Natural killer cell treated with Interleukin-12 subunit alpha and Interleukin-12 subunit beta and Interleukin-15 and Interleukin-18, amount 100 ng/mL, for 72 hours (primary cell): ENCODE results near the gene CASK. TPM values are rescaled to one million over a fixed set of nuclear protein-coding genes. Genes with fewer than 3 reads are reported as not detected.

Experiments
- ATAC-seq, 2 donors: fragments of 150-1000 bp; cut with Tn5 transposase in 1 of 2; sonication (Bioruptor Pico), chemical (Tn5 transposase) in 1 of 2; 2 replicates each; pipeline ENCODE4 v1.10.0; 2021
- DNase-seq: peaks from one replicate; pipeline ENCODE4 v3.0.0; 2022; ENCODE audit warnings: low spot score
- H3K27ac Mint-ChIP-seq, 2 donors: 1 replicate in 1 of 2; 2 replicates in 1 of 2; pipeline ENCODE4 v1.8.0; 2022; ENCODE audit warnings: mixed read lengths in 2 of 2, mild to moderate bottlenecking in 1 of 2, moderate library complexity in 1 of 2
- H3K27me3 Mint-ChIP-seq, 2 donors: 1 replicate in 1 of 2; 2 replicates in 1 of 2; pipeline ENCODE4 v1.8.0; 2022; ENCODE audit warnings: mixed read lengths in 2 of 2
- H3K36me3 Mint-ChIP-seq: one replicate; pipeline ENCODE4 v1.8.0; 2022; ENCODE audit warnings: mixed read lengths
- H3K4me1 Mint-ChIP-seq, 2 donors: 1 replicate in 1 of 2; 2 replicates in 1 of 2; pipeline ENCODE4 v1.8.0; 2022; ENCODE audit warnings: low read depth in 2 of 2, mixed read lengths in 2 of 2, mild to moderate bottlenecking in 1 of 2
- H3K4me3 Mint-ChIP-seq: one replicate; pipeline ENCODE4 v1.8.0; 2022; ENCODE audit warnings: mixed read lengths
- H3K9me3 Mint-ChIP-seq: 2 replicates; pipeline ENCODE4 v1.8.0; 2022; ENCODE audit warnings: mixed read lengths
- total RNA-seq, 2 donors: library from RNA; stranded (reverse); gene quantifications; one replicate each; pipeline ENCODE4 v1.2.3, GENCODE V29; 2022

The CASK gene
- total RNA-seq, 2 donors from 2014 or later: 30.5 to 55.3 TPM

DNA sequence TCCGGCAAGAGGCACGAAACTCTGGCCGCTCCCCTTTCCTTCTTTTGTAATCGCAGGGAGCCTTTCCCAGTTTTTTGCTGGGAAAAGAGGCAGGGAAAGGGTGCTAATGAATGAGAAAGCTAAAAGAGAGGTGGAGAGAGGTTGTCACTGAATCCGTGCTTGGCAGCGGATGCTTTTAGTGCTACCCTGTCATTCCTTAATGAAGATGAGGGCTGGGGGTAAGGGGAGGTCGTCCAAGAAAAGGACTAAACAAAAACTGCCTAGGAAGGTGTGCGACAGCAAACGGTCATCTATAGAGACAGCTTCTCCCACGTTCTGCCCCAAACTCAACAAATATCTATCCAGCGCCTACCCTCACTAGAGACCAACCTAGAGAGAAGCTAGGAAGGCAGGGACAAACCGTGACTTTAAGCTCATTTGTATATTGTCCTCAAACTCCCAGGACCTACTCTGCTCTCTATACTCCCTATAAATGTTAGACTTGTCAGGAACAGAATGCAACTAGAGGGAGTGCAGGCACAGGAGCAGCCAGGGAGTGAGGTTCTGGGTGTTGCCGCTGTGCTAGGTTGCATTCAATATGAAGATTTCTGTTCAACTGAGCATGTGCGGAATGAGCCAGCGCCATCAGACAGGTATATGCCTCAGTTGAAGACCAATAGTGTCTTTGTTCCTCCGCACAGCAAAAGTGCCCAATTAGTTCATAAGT is 777 bp upstream of the CASK start:
- Mint-ChIP-seq H3K9me3 (no peaks in the 10 kb centered on the region), H3K4me3 (peak overlapping the region; percentile 79), H3K4me1 (peaks cover 8 to 13% of the 10 kb centered on the region in 2 donors), H3K36me3 (no peaks in the 10 kb centered on the region), H3K27me3 (peaks cover 0 to 6% of the 10 kb centered on the region in 2 donors), H3K27ac (peak overlapping the region in 1 of 2 donors; percentile 11)
- ATAC-seq (no peak), DNase-seq (no peak)

DNA sequence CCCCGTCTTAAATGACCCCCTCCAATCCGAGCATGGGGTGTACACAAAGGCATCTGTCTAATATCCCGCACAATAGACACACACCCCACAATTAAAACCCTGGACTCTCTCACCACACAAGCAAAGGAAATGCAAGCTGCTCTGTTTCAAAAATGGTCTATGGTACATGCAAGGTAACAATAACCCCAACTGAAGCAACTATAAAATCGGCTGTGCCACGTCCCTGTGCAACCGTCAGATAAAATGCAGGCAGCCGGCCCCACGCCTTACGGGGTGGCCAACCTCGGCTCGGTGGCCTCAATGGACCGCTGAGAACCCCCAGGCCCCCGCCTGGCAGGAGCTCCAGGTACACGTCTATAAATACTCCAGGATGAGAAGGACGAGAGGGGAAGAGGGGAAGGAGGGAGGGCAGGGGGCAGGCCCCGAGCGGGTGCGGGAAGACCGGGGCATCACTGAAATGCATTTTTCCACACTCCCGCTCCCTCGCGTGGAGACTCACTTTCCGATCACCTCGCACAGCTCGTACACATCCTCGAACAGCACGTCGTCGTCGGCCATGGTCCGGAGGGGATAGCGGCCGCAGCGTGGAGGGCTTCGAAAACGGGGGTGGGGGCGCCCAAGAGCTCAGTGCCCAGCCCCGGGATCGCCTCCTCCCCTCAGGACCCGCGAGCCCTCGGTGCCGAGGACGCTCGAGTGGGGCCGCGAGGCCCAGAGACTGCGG is 763 bp downstream of the CASK start:
- Mint-ChIP-seq H3K27me3 (peaks cover 0 to 9% of the 10 kb centered on the region in 2 donors), H3K27ac (peak overlapping the region; percentile 80 to 91), H3K9me3 (no peaks in the 10 kb centered on the region), H3K4me1 (peaks cover 8 to 13% of the 10 kb centered on the region in 2 donors), H3K4me3 (peak overlapping the region; percentile 98), H3K36me3 (no peaks in the 10 kb centered on the region)
- peak in 1 of 2 donors; percentile 2 for ATAC-seq
- DNase-seq: peak; percentile 65

DNA sequence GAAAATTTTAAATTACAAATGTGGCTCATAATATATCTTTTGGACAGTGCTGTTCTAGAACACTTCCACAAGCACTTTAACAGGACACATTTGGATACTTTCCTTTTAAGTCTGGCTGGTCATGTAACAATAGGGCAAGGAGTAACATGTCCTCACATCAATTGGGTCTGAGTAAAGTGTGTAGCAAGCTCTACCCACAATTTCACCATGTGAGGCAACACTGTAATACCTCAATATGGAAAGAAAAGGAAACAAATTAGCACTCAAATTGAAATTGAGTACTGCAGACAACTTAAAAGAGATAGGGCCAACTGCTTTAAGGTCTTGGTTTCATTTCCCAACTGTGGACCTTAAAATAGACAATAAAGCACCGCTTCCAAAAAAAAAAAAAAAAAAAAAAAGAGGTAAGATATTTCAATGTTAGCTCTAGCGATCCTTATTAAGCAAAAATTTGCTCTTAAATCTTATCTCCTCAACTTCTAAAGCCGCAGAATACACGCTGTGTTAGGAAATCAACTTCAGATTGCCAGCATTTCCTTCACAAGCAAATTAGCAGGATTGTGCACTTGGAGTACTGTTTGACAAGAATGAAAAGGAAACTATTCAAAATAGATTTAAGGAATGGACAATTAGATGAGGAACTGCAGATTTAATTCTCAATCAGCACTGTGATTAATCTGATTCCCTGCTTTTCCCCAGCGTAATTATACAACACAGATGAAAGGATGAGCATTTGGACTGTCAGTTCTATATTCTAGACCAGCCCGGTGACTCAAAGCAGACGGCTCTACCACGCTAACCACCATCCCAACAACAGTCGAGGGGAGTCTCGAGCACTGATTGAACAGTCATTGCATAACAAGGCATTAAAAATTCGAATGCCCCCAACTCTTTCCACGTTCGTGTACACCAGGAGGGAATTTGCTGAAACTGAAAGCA is 1.6 kb downstream of the CASK start:
- DNase-seq (no peak), ATAC-seq (peak; percentile 59 to 68)
- H3K9me3 Mint-ChIP-seq: no peaks in the 10 kb centered on the region
- H3K27ac Mint-ChIP-seq: peak overlapping the region; percentile 80 to 91
- no peaks in the 10 kb centered on the region for H3K36me3 Mint-ChIP-seq
- peak overlapping the region; percentile 98 for H3K4me3 Mint-ChIP-seq
- H3K4me1 Mint-ChIP-seq: peaks cover 9 to 13% of the 10 kb centered on the region in 2 donors
- H3K27me3 Mint-ChIP-seq: peaks cover 0 to 9% of the 10 kb centered on the region in 2 donors

DNA sequence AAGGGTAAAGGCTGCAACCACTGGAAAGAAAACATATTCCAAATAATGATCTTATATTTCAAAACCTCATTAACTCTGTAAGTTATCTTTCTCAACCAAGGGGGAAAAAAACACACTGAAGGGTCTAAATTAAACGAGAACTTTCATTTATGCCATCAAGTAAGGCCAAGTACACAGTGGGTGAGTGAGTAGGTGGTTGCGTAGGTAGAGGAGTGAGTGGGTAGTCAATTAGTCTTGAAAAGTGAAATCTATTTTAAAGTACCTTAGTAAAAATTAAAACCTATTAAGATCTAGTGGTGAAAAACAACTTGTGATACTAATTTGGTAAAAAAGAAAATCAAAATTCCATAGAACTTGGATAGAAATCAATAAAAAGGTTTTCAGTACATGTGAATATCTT is 3.5 kb downstream of the CASK start:
- Mint-ChIP-seq H3K4me3 (peak overlapping the region; percentile 62), H3K4me1 (peaks cover 13 to 17% of the 10 kb centered on the region in 2 donors)

DNA sequence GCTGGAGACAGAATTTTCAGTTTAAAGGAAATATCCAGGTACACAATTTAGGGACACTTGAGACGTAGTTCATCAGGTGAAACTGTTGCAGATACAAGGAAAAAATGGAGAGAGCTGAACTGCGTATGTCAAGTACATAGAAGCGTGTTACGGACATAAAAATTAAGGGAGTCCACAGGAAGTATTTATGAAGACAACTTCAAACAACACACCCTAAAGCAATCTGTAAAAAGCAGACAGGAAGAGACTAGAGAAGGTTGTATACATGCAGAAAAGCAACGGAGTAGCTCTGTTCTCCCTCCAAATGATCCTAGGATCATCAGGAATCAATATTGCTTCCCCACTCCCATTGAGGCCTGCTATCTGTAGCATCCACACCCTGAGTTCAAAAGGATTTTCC is 5.8 kb downstream of the CASK start:
- Mint-ChIP-seq H3K9me3 (no peaks in the 10 kb centered on the region), H3K27ac (peak overlapping the region; percentile 22 to 40), H3K27me3 (peaks cover 0 to 5% of the 10 kb centered on the region in 2 donors), H3K4me3 (peak overlapping the region; percentile 24), H3K36me3 (no peaks in the 10 kb centered on the region), H3K4me1 (peaks cover 13 to 28% of the 10 kb centered on the region in 2 donors)
- no peak for DNase-seq
- no peak for ATAC-seq

More for the DNA sequence above, 3.5 kb downstream of the CASK start:
- DNase-seq: no peak
- Mint-ChIP-seq H3K9me3 (no peaks in the 10 kb centered on the region), H3K36me3 (no peaks in the 10 kb centered on the region), H3K27me3 (peaks cover 0 to 9% of the 10 kb centered on the region in 2 donors), H3K27ac (peak overlapping the region; percentile 57 to 77)
- ATAC-seq: no peak

DNA sequence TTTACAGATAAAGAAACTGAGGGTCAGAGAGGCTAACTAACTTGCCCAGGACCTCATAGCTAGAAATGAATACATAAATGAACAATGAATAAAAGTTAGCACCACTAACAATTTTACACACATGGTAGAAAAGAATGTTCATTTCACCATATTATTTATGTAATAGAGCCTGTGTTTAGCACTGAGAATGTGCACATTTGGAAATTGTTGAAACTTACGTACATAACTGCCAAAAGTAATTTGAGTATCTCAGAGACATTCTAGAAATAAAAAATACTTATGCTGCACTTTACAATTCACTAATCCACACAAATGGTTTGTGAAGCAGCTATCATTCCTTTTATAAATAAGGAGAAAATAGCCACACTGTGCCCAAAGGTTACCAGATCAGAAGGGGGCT is 9.9 kb downstream of the CASK start:
- Mint-ChIP-seq H3K27ac (no peak overlapping the region), H3K4me3 (no peak overlapping the region), H3K4me1 (peaks cover 13 to 23% of the 10 kb centered on the region in 2 donors), H3K9me3 (peaks cover under 1% of the 10 kb centered on the region), H3K27me3 (no peaks in the 10 kb centered on the region), H3K36me3 (no peaks in the 10 kb centered on the region)
- ATAC-seq (no peak), DNase-seq (no peak)

DNA sequence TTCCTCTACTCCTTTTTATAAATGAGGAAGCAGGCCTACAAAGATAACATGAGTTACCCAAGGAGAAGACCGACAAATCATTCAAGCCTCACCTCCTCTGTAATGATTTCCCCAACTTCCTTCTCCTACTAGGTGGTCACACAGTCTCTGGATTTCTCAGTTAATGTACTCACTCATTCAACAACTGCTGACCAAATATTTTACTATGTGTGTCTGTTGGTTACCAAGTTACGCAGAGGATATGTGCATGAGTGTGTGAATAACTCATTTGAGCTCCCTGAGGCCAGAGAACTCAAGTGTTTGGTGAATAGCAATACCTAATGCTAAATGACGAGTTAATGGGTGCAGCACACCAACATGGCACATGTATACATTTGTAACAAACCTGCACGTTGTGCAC is 10.4 kb downstream of the CASK start:
- peak in 1 of 2 donors; percentile 54 for ATAC-seq
- Mint-ChIP-seq H3K27me3 (no peaks in the 10 kb centered on the region), H3K9me3 (peaks cover 2% of the 10 kb centered on the region), H3K4me3 (no peak overlapping the region), H3K27ac (peak overlapping the region in 1 of 2 donors; percentile 39), H3K36me3 (no peaks in the 10 kb centered on the region), H3K4me1 (peaks cover 17 to 27% of the 10 kb centered on the region in 2 donors)
- DNase-seq: no peak

DNA sequence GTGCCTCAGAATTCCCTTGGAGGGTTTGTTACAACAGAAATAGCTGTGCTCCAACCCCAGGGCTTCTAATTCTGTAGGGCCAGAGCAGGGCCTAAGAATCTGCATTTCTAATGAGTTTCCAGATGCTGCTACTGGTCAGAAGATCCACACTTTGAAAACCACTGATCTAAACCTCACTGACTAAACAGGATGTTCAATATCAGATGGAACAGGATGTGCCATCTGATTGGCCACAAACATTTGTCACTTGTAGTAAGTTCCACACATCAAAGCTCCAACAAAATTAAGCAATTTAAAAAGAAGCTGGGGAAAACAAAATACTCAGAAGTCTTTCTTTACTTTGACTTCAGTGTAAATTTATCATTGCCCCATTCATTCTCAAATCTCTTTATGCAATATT is 14.3 kb downstream of the CASK start:
- Mint-ChIP-seq H3K27me3 (peaks cover 0 to 2% of the 10 kb centered on the region in 2 donors), H3K27ac (peak overlapping the region; percentile 39 to 70), H3K4me3 (peak overlapping the region; percentile 46), H3K4me1 (peaks cover 18 to 33% of the 10 kb centered on the region in 2 donors), H3K9me3 (peaks cover 2% of the 10 kb centered on the region), H3K36me3 (no peaks in the 10 kb centered on the region)
- ATAC-seq (peak; percentile 83 to 84), DNase-seq (no peak)

DNA sequence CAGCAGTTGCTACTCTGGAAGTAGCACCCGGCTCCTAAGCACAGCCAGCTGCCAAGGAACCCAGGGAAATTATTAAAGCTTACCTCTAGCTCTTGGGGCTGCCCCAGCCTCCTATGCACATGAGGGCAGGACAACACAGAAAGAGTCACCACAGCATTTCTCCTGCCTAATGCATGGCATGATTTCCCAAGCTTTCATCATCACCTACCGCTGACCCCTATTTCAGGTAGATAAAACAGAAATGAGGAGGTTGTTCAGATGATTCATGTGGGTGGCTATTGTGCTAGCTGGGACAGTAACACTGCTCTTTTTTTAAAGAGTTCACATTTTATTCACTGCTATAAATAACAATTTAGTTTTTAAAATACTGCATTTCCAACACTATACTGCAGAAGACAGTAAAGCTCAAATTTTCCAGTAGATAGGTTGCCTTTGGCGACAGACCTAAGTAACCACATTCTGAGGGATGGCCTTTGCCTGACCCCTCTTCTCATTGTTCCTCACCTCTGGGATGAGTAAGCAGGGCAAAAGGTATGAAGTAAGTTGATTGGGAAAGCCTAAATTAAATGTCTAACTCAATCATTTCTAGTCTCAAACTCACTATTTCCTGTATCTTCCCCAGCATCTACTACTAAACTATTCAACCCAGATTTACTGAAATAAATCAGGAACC is 16.7 kb downstream of the CASK start:
- peak; percentile 62 to 68 for ATAC-seq
- Mint-ChIP-seq H3K27ac (peak overlapping the region; percentile 40 to 58), H3K9me3 (peaks cover 2% of the 10 kb centered on the region), H3K4me1 (peaks cover 24 to 36% of the 10 kb centered on the region in 2 donors), H3K36me3 (peaks cover 8% of the 10 kb centered on the region), H3K4me3 (peak overlapping the region; percentile 45), H3K27me3 (peaks cover 0 to 2% of the 10 kb centered on the region in 2 donors)
- DNase-seq: no peak

DNA sequence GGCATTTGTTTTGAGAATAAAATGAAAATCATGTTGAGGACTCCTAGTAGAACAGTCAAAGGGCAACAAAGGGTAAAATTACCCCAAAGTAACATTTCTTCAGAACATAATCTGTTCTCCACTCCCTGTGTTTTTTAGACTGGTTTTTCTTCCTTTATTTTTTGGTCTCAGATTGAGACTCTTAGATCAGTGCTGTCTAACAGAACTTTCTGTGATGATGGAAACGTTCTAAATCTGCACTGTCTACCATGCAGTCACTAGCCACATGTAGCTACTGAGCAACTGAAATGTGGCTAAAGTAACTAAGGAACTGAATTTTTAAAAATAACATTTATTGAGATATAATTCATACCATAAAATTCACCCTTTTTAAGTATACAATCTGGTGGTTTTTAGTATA is 19.8 kb downstream of the CASK start:
- Mint-ChIP-seq H3K27ac (no peak overlapping the region), H3K9me3 (peaks cover 10% of the 10 kb centered on the region), H3K4me1 (peaks cover 18 to 29% of the 10 kb centered on the region in 2 donors), H3K27me3 (peaks cover 0 to 2% of the 10 kb centered on the region in 2 donors), H3K4me3 (no peak overlapping the region), H3K36me3 (peaks cover 19% of the 10 kb centered on the region)
- ATAC-seq (no peak), DNase-seq (no peak)

DNA sequence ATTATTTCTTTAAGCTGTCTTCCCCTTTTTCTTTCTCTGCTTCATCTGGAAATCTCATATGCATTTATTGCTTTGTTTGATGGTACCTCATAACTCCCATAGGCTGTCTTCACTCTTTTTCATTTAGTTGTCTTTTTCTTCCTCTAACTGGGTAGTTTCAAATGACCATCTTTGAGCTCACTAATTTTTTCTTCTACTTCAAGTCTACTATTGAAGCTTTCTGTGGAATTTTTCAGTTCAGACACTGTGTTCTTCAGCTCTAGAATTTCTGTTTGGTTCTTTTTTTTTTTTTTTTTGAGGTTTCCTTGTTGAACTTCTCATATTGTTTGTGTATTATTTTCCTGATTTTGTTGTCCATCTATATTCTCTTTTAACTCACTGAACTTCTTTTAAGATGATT is 23.0 kb downstream of the CASK start:
- ATAC-seq (no peak), DNase-seq (no peak)
- Mint-ChIP-seq H3K9me3 (peaks cover 8% of the 10 kb centered on the region), H3K4me3 (no peak overlapping the region), H3K4me1 (peaks cover 7 to 10% of the 10 kb centered on the region in 2 donors), H3K27me3 (peaks cover 0 to 2% of the 10 kb centered on the region in 2 donors), H3K36me3 (peaks cover 38% of the 10 kb centered on the region), H3K27ac (no peak overlapping the region)

DNA sequence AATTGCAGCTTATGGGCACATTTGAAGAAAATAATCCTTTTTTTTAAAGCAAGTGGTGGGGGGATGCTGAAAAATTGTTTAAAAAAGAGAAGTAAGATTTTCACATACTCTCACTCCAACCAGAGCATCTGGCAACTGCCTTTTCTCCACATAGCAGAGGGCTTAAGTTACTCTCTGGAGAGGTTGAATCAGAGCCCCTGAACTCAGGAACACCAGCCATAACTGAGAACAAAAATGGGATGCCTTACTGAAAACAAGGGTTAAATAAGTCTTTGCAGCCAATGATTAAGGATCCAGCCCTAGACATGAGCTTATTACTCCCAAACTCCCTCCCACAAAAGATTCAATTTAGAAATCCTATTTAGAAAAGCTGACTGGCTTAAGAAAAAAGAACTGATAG is 27.5 kb downstream of the CASK start:
- Mint-ChIP-seq H3K9me3 (peaks cover 8% of the 10 kb centered on the region), H3K36me3 (peaks cover 36% of the 10 kb centered on the region), H3K4me1 (no peaks in the 10 kb centered on the region), H3K27ac (no peak overlapping the region), H3K4me3 (no peak overlapping the region), H3K27me3 (no peaks in the 10 kb centered on the region)
- ATAC-seq: no peak
- DNase-seq: no peak

DNA sequence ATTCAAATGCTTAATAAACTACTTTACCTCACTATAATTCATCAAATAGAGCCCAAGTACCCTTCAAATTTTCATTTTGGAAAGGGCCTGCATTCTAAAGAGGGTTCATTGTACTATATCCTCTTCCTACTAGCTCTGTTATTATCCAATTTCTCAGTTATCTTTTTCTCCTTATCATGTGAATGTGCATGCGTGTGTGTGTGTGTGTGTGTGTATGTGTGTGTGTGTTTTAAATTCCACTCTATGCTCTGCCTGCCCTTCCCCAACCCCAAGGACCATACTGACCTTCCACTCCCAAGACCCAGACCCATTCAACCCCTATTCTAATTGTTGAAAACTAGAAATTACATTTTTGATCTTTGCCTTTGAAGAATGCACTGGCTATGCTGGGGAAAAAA is 33.3 kb downstream of the CASK start:
- Mint-ChIP-seq H3K4me1 (peaks cover 9 to 15% of the 10 kb centered on the region in 2 donors), H3K27ac (no peak overlapping the region), H3K9me3 (no peaks in the 10 kb centered on the region), H3K4me3 (no peak overlapping the region), H3K27me3 (no peaks in the 10 kb centered on the region), H3K36me3 (peaks cover 3% of the 10 kb centered on the region)
- ATAC-seq: no peak
- DNase-seq: no peak
